ENCODE data around the gene COL18A1. TPM values are rescaled to one million over a fixed set of nuclear protein-coding genes. Genes with fewer than 3 reads are reported as not detected.

COL18A1 gene
- total RNA-seq, 1 donor from 2014 or later: 9.5 TPM

DNA sequence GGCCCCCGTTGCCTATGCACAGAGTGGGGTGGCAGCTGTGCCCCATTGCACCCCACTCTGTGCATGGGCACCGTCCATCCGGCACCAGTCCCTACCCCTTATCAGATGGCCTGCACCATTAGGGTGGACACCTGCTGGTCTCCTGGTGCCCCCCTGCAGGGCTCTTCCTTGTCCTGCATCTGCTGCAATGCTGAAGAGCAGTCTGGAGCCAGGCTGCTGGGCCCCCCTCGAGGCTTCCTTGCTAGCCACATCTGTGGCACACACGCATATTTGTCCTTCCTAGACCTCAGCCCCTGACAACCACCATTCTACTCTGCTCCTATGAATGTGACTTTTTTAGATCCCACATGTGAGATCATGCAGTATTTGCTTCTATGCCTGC is 56.4 kb downstream of the COL18A1 start:
- DNase-seq: no peak
- peaks cover 4% of the 10 kb centered on the region for H3K4me1 Mint-ChIP-seq (ENCODE audit: low read depth, unreplicated experiment)
- H3K27me3 Mint-ChIP-seq (ENCODE audit: unreplicated experiment): peaks cover 7% of the 10 kb centered on the region

GRCh38 chr21:45461806-45462341 is 56.9 kb downstream of the COL18A1 start:
- H3K4me3 Mint-ChIP-seq (ENCODE audit: unreplicated experiment): no peak overlapping the region
- peaks cover 26% of the 10 kb centered on the region for H3K36me3 Mint-ChIP-seq (ENCODE audit: unreplicated experiment)
- H3K9me3 Mint-ChIP-seq (ENCODE audit: unreplicated experiment): peaks cover 18% of the 10 kb centered on the region
- no peak for DNase-seq
- H3K27me3 Mint-ChIP-seq (ENCODE audit: unreplicated experiment): peaks cover 10% of the 10 kb centered on the region
- no peak for TF ChIP-seq CTCF (IDR thresholded peaks at IDR 0.05; ENCODE audit: partially characterized antibody, unreplicated experiment)
- H3K27ac Mint-ChIP-seq (ENCODE audit: unreplicated experiment): no peak overlapping the region
- peaks cover 6% of the 10 kb centered on the region for H3K4me1 Mint-ChIP-seq (ENCODE audit: low read depth, unreplicated experiment)

More for the DNA sequence above, 56.4 kb downstream of the COL18A1 start:
- Mint-ChIP-seq H3K4me3 (ENCODE audit: unreplicated experiment) (no peak overlapping the region), H3K9me3 (ENCODE audit: unreplicated experiment) (peaks cover 18% of the 10 kb centered on the region), H3K27ac (ENCODE audit: unreplicated experiment) (no peak overlapping the region), H3K36me3 (ENCODE audit: unreplicated experiment) (peaks cover 26% of the 10 kb centered on the region)
- no peak for TF ChIP-seq CTCF (IDR thresholded peaks at IDR 0.05; ENCODE audit: partially characterized antibody, unreplicated experiment)

GRCh38 chr21:45463871-45464270 is 58.9 kb downstream of the COL18A1 start:
- peaks cover 26% of the 10 kb centered on the region for H3K36me3 Mint-ChIP-seq (ENCODE audit: unreplicated experiment)
- no peak for TF ChIP-seq CTCF (IDR thresholded peaks at IDR 0.05; ENCODE audit: partially characterized antibody, unreplicated experiment)
- DNase-seq: no peak
- H3K27ac Mint-ChIP-seq (ENCODE audit: unreplicated experiment): no peak overlapping the region
- H3K4me3 Mint-ChIP-seq (ENCODE audit: unreplicated experiment): no peak overlapping the region
- peaks cover 18% of the 10 kb centered on the region for H3K9me3 Mint-ChIP-seq (ENCODE audit: unreplicated experiment)
- peaks cover 6% of the 10 kb centered on the region for H3K4me1 Mint-ChIP-seq (ENCODE audit: low read depth, unreplicated experiment)
- H3K27me3 Mint-ChIP-seq (ENCODE audit: unreplicated experiment): peaks cover 10% of the 10 kb centered on the region

GRCh38 chr21:45464309-45464708 is 59.3 kb downstream of the COL18A1 start:
- H3K36me3 Mint-ChIP-seq (ENCODE audit: unreplicated experiment): peaks cover 26% of the 10 kb centered on the region
- no peak for DNase-seq
- H3K4me1 Mint-ChIP-seq (ENCODE audit: low read depth, unreplicated experiment): peaks cover 6% of the 10 kb centered on the region
- H3K27ac Mint-ChIP-seq (ENCODE audit: unreplicated experiment): no peak overlapping the region
- H3K4me3 Mint-ChIP-seq (ENCODE audit: unreplicated experiment): no peak overlapping the region
- TF ChIP-seq CTCF (IDR thresholded peaks at IDR 0.05; ENCODE audit: partially characterized antibody, unreplicated experiment): no peak
- H3K9me3 Mint-ChIP-seq (ENCODE audit: unreplicated experiment): peaks cover 18% of the 10 kb centered on the region
- H3K27me3 Mint-ChIP-seq (ENCODE audit: unreplicated experiment): peaks cover 10% of the 10 kb centered on the region

- DNase-seq: peak; percentile 12
- Mint-ChIP-seq H3K4me1 (ENCODE audit: low read depth, unreplicated experiment) (peaks cover 9% of the 10 kb centered on the region), H3K27me3 (ENCODE audit: unreplicated experiment) (peaks cover 9% of the 10 kb centered on the region), H3K9me3 (ENCODE audit: unreplicated experiment) (peaks cover 17% of the 10 kb centered on the region), H3K4me3 (ENCODE audit: unreplicated experiment) (peak overlapping the region; percentile 20), H3K36me3 (ENCODE audit: unreplicated experiment) (peaks cover 26% of the 10 kb centered on the region), H3K27ac (ENCODE audit: unreplicated experiment) (no peak overlapping the region)
- TF ChIP-seq CTCF (IDR thresholded peaks at IDR 0.05; ENCODE audit: partially characterized antibody, unreplicated experiment): no peak
These were observed 60.1 kb downstream of the COL18A1 start for GRCh38 chr21:45465105-45465504.
